Transverse colon (tissue), 3 donors: ENCODE data around the gene GPX7.
"Not testable (repeated sequence)": the region's sequence is repeated elsewhere in the genome, so short reads cannot be mapped to it uniquely, and the experiment has no call there.

Experiments used
- CTCF ChIP-seq, 5 experiments: fragments of 200-600 bp in 3 of 5; fragments of 450-650 bp in 2 of 5; sonication (generic) in 3 of 5; IDR thresholded peaks; 1 replicate in 2 of 5; 2 replicates in 3 of 5; pipeline ENCODE4 v1.5.1; 2016 to 2017; ENCODE audit warnings: antibody characterized with exemption in 5 of 5, inconsistent platforms in 3 of 5, mild to moderate bottlenecking in 2 of 5, moderate library complexity in 1 of 5
- POLR2A ChIP-seq: fragments of 450-650 bp; IDR thresholded peaks from one replicate; pipeline ENCODE4 v1.6.1; 2016; ENCODE audit warnings: antibody characterized with exemption, mild to moderate bottlenecking, moderate library complexity

- not testable (repeated sequence) for TF ChIP-seq CTCF (IDR thresholded peaks at IDR 0.05); POLR2A
Observed at GRCh38 chr1:52578066-52578465, 24.1 kb upstream of the GPX7 start.
